ENCODE measurements around the gene CCDC9. TPM values are rescaled to one million over a fixed set of nuclear protein-coding genes. Genes with fewer than 3 reads are reported as not detected.

Gene CCDC9
- total RNA-seq, 1 donor from 2014 or later: 3.4 TPM

DNA sequence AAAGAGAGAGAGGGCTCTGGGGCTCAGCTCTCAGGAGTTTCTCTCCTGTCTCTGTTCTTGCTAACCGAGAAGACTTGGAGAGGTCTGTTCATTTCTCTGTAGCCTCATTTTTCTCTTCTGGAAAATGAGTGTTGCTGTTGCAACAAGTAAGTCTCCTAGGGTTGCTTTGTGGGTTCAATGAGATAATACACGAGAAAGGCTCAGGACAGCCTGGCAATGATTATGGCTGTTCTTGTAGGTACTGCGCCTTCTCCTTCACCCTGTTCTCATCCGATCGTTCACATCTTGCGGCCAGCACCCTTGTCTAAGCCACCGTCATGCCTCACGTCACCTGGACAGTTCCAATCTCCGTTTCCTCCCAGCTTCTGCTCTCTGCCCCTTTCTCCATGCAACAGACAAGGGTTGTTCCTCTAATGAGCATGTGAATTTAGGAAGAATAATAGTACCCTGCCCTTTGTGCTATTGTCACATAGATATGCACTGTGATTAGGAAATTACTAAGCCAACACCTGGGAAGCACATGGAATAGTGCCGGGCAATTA lies 57.5 kb downstream of the CCDC9 start:
- no peaks in the 10 kb centered on the region for H3K79me2 ChIP-seq (ENCODE audit: low read depth)
- H4K20me1 ChIP-seq (ENCODE audit: low read depth): no peaks in the 10 kb centered on the region
- no peak overlapping the region for H3K27ac ChIP-seq
- H3K9me3 ChIP-seq (ENCODE audit: low read depth): no peaks in the 10 kb centered on the region
- no peaks in the 10 kb centered on the region for H3K36me3 ChIP-seq
- Mint-ChIP-seq H3K27me3 (ENCODE audit: insufficient read depth, low read depth) (peaks cover 4% of the 10 kb centered on the region), H3K36me3 (no peaks in the 10 kb centered on the region), H3K27ac (no peak overlapping the region), H3K4me3 (no peak overlapping the region), H3K9me3 (no peaks in the 10 kb centered on the region), H3K4me1 (no peaks in the 10 kb centered on the region)
- H3K4me3 ChIP-seq: no peak overlapping the region
- no peak overlapping the region for H3K9ac ChIP-seq
- TF ChIP-seq, protein P1, sequence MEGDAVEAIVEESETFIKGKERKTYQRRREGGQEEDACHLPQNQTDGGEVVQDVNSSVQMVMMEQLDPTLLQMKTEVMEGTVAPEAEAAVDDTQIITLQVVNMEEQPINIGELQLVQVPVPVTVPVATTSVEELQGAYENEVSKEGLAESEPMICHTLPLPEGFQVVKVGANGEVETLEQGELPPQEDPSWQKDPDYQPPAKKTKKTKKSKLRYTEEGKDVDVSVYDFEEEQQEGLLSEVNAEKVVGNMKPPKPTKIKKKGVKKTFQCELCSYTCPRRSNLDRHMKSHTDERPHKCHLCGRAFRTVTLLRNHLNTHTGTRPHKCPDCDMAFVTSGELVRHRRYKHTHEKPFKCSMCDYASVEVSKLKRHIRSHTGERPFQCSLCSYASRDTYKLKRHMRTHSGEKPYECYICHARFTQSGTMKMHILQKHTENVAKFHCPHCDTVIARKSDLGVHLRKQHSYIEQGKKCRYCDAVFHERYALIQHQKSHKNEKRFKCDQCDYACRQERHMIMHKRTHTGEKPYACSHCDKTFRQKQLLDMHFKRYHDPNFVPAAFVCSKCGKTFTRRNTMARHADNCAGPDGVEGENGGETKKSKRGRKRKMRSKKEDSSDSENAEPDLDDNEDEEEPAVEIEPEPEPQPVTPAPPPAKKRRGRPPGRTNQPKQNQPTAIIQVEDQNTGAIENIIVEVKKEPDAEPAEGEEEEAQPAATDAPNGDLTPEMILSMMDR (IDR thresholded peaks at IDR 0.05): no peak
- TF ChIP-seq EZH2phosphoT487 (IDR thresholded peaks at IDR 0.05) (no peak), EZH2 (IDR thresholded peaks at IDR 0.05) (no peak)
- H2AFZ ChIP-seq (replicated peaks): no peak overlapping the region
- no peaks in the 10 kb centered on the region for H3K27me3 ChIP-seq
- H3K4me2 ChIP-seq: no peak overlapping the region
- no peaks in the 10 kb centered on the region for H3F3A ChIP-seq (ENCODE audit: low read depth)
- no peak for DNase-seq (ENCODE audit: low spot score)
- H3K4me1 ChIP-seq: no peaks in the 10 kb centered on the region

DNA sequence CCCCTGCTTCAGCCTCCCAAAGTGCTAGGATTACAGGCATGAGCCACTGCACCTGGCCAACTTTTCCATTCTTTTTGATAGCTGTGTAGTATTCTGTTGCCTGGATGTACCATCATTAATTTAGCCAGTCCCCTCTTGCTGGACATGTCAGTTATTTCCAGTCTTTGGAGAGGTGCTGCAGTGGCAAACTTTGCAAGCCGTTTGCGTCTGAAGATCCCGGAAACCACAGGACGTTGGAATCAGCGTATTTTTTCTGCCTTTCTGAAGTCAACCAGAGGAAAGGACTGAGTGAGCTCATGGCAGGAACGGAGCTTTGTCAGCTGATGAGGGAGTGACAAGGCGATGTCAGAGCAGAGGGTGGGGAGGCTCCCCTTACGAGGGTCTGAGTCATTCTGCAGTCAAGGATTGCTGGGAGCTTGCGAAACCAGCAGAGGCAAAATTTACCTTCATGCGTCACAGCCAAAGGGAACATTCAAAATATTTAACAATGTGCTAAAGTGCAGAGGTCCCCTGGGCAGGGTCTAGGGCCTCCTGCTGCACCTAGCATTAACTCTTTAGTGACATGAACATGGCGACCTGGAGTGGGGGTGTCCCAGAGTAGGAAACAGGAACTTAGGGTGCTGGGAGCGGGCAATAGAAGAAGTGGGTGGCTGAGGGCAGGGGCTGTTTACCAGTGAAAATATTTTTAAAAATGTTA lies 58.9 kb downstream of the CCDC9 start:
- Histone ChIP-seq H3K4me2 (no peak overlapping the region), H3K36me3 (no peaks in the 10 kb centered on the region), H3K79me2 (ENCODE audit: low read depth) (no peaks in the 10 kb centered on the region), H3K4me1 (no peaks in the 10 kb centered on the region), H4K20me1 (ENCODE audit: low read depth) (no peaks in the 10 kb centered on the region), H2AFZ (replicated peaks) (no peak overlapping the region), H3K4me3 (no peak overlapping the region), H3K27me3 (no peaks in the 10 kb centered on the region), H3K9ac (no peak overlapping the region), H3K27ac (no peak overlapping the region), H3F3A (ENCODE audit: low read depth) (no peaks in the 10 kb centered on the region), H3K9me3 (ENCODE audit: low read depth) (no peaks in the 10 kb centered on the region)
- Mint-ChIP-seq H3K27me3 (ENCODE audit: insufficient read depth, low read depth) (peaks cover 7% of the 10 kb centered on the region), H3K36me3 (no peaks in the 10 kb centered on the region), H3K9me3 (no peaks in the 10 kb centered on the region), H3K27ac (no peak overlapping the region), H3K4me3 (no peak overlapping the region), H3K4me1 (no peaks in the 10 kb centered on the region)
- DNase-seq (ENCODE audit: low spot score): no peak
- no peak for TF ChIP-seq EZH2phosphoT487 (IDR thresholded peaks at IDR 0.05)
- TF ChIP-seq EZH2 (IDR thresholded peaks at IDR 0.05): no peak

DNA sequence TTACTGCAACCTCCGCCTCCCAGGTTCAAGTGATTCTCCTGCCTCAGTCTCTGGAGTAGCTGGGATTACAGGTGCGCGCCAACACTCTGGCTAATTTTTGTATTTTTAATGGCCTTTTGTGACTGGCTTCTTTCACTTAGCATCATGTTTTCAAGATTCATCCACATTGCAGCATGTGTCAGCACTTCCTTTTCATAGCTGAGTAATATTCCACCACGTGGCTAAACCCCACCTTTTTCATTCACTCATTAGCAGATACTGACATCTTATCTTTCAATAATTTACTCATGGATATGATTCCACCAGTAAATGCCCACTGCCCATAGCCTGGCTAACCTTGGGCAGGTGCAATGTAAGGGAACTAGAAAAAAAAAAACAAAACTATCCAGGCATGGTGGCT lies 60.2 kb downstream of the CCDC9 start:
- Histone ChIP-seq H3K9ac (no peak overlapping the region), H3K79me2 (ENCODE audit: low read depth) (no peaks in the 10 kb centered on the region), H3K4me2 (no peak overlapping the region), H4K20me1 (ENCODE audit: low read depth) (no peaks in the 10 kb centered on the region), H3K9me3 (ENCODE audit: low read depth) (no peaks in the 10 kb centered on the region), H3K4me1 (no peaks in the 10 kb centered on the region), H3K27ac (no peak overlapping the region), H3K27me3 (no peaks in the 10 kb centered on the region), H3K36me3 (no peaks in the 10 kb centered on the region), H3F3A (ENCODE audit: low read depth) (no peaks in the 10 kb centered on the region), H2AFZ (replicated peaks) (no peak overlapping the region), H3K4me3 (no peak overlapping the region)
- no peaks in the 10 kb centered on the region for H3K4me1 Mint-ChIP-seq
- peaks cover 9% of the 10 kb centered on the region for H3K27me3 Mint-ChIP-seq (ENCODE audit: insufficient read depth, low read depth)
- no peaks in the 10 kb centered on the region for H3K9me3 Mint-ChIP-seq
- no peak for DNase-seq (ENCODE audit: low spot score)
- no peak overlapping the region for H3K4me3 Mint-ChIP-seq
- no peak for TF ChIP-seq EZH2 (IDR thresholded peaks at IDR 0.05)
- TF ChIP-seq, protein P1 (IDR thresholded peaks at IDR 0.05): no peak
- no peak for TF ChIP-seq EZH2phosphoT487 (IDR thresholded peaks at IDR 0.05)
- H3K36me3 Mint-ChIP-seq: no peaks in the 10 kb centered on the region
- no peak overlapping the region for H3K27ac Mint-ChIP-seq

Measured in neural progenitor cell (in vitro differentiated cells).